Adrenal gland (tissue), 12 donors: ENCODE results near the gene LPP. TPM values are rescaled to one million over a fixed set of nuclear protein-coding genes. Genes with fewer than 3 reads are reported as not detected.

Experiments used
- DNase-seq, 7 donors: peaks; one replicate each; pipeline ENCODE4 v3.0.0-alpha.2; 2019 to 2020
- H3K27ac ChIP-seq, 5 donors: fragments of 200-600 bp; sonication (generic) in 4 of 5; 1 replicate in 3 of 5; 2 replicates in 2 of 5; pipeline versions ENCODE4 v1.5.1 to v1.8.0; 2016 to 2020; ENCODE audit warnings: mild to moderate bottlenecking in 1 of 5
- H3K27me3 ChIP-seq: fragments of 200-600 bp; 2 replicates; pipeline ENCODE4 v1.8.0; 2021
- H3K36me3 ChIP-seq, 2 donors: fragments of 200-600 bp; replicated peaks in 1 of 2; 1 replicate in 1 of 2; 2 replicates in 1 of 2; pipeline versions ENCODE4 v1.5.1 to v1.8.0; 2018 to 2022
- H3K4me1 ChIP-seq, 2 donors: fragments of 200-600 bp; replicated peaks in 1 of 2; 1 replicate in 1 of 2; 2 replicates in 1 of 2; pipeline versions ENCODE4 v1.5.1 to v1.8.0; 2018 to 2021
- H3K4me3 ChIP-seq, 4 donors: fragments of 200-600 bp; sonication (generic) in 3 of 4; one replicate each; pipeline ENCODE4 v1.5.1; 2016 to 2018
- H3K9me3 ChIP-seq, 3 donors: fragments of 200-600 bp; sonication (generic) in 1 of 3; replicated peaks in 1 of 3; 1 replicate in 2 of 3; 2 replicates in 1 of 3; pipeline versions ENCODE4 v1.5.1 to v1.8.0; 2016 to 2021
- CTCF ChIP-seq, 6 experiments: fragments of 450-650 bp in 4 of 6; fragments of 200-600 bp in 2 of 6; sonication (generic) in 1 of 6; IDR thresholded peaks; 1 replicate in 5 of 6; 2 replicates in 1 of 6; pipeline versions ENCODE4 v1.5.1 to v1.8.0; 2016 to 2021; ENCODE audit warnings: antibody characterized with exemption in 6 of 6, mild to moderate bottlenecking in 2 of 6, moderate library complexity in 1 of 6
- POLR2A ChIP-seq, 2 donors: fragments of 450-650 bp; IDR thresholded peaks; one replicate each; pipeline ENCODE4 v1.6.1; 2017; ENCODE audit warnings: antibody characterized with exemption in 2 of 2, mild to moderate bottlenecking in 2 of 2, moderate library complexity in 1 of 2
- WGBS, 4 donors: extraction: QIAGEN DNeasy Blood & Tissue Kit in 2 of 4; methylation state at CpG; one replicate each; pipeline versions ENCODE4 v1.1.5 to v1.1.7; 2013 to 2017; 5-methylcytosine and 5-hydroxymethylcytosine counted together
- intact Hi-C, 2 donors: fragments of 100-400 bp; cut with DNase I; formaldehyde crosslinking; loops; one replicate each; pipeline versions ENCODE4 v1.14.1 to v1.15.0; 2022 to 2023
- polyA plus RNA-seq, 3 donors: library from polyadenylated mRNA; stranded (reverse); fragments of 200-250 nt in 2 of 3; fragments of 350-450 nt in 1 of 3; fragmentation: Illumina TruSeq in 1 of 3; extraction: RNeasy Lipid Tissue Mini Kit (QIAGEN cat#74804) in 1 of 3; gene quantifications; one replicate each; pipeline ENCODE4 v1.2.3, GENCODE V29; 2013 to 2014
- total RNA-seq, 9 donors: library from RNA; depleted of rRNA in 4 of 9; stranded (reverse); fragments of >200 nt in 4 of 9; fragments of 120-200 nt in 1 of 9; fragmentation: NEBNext Ultra II Directional in 1 of 9; extraction: Animal tissue kit (Norgen Biotek cat#: 25700) in 1 of 9; gene quantifications; one replicate each; pipeline versions ENCODE4 v1.1.0 to v1.2.4, GENCODE V29; 2013 to 2023
- donor health status: healthy with polysubstance abuse.
- donor health status: Bipolar disorder and iron deficiency.
- donor health status: DM: yes; HTN: yes; CAD: no.
- donor health status: DM: no; HTN: no; CAD: no.
- donor health status: DM: no; HTN: no; CAD: no.
- donor health status: DM: yes; HTN: yes; CAD: no.

Gene LPP
- total and polyA plus RNA-seq, 12 donors: 7.0 to 170 (median 101) TPM

GRCh38 chr3:188594139-188594538 lies 440.2 kb downstream of the LPP start:
- no peak for DNase-seq
- Histone ChIP-seq H3K4me3 (no peak overlapping the region), H3K4me1 (peaks cover 0 to 20% of the 10 kb centered on the region in 2 donors), H3K27me3 (no peaks in the 10 kb centered on the region), H3K27ac (peak overlapping the region in 3 of 5 donors; percentile 37 to 70 (median 43)), H3K36me3 (no peaks in the 10 kb centered on the region), H3K9me3 (no peaks in the 10 kb centered on the region)
- 51 to 68% (median 65%) methylated on average over 2 of the region's 2 CpGs for WGBS, 4 donors
- intact Hi-C loops: no loop called here
- TF ChIP-seq POLR2A (IDR thresholded peaks at IDR 0.05) (no peak), CTCF (IDR thresholded peaks at IDR 0.05) (no peak)

DNA sequence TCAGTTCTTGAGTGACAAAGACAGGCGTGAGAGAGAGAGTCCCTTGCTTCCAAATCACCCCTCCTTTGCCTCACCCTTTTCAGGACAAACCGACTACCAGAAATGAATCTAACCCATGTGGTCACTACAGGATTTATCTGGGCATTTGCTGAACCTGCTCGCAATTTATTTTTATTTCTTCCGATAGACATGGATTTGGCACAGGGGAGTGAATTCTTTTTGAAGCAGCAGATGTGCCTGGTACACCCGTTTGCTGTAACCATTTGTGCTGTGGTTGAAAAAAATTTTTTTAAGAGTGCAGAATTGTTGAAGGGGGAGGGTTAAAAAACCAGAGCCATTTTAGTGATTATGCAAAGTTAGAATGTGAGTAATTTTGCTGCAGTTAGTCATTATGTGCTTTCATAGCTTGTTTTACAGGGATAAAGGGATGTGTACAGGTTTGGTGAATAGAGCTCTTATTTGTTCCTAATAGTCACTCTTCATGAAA lies 442.0 kb downstream of the LPP start:
- TF ChIP-seq CTCF (IDR thresholded peaks at IDR 0.05) (no peak), POLR2A (IDR thresholded peaks at IDR 0.05) (no peak)
- no peaks in the 10 kb centered on the region for H3K9me3 ChIP-seq
- H3K4me3 ChIP-seq: no peak overlapping the region
- no peaks in the 10 kb centered on the region for H3K36me3 ChIP-seq
- intact Hi-C loops: no loop called here
- 77 to 93% (median 85%) methylated on average over 5 of the region's 5 CpGs for WGBS, 4 donors
- H3K27ac ChIP-seq: peak overlapping the region in 1 of 5 donors; percentile 2
- H3K4me1 ChIP-seq: peaks cover 0 to 20% of the 10 kb centered on the region in 2 donors
- H3K27me3 ChIP-seq: no peaks in the 10 kb centered on the region
- no peak for DNase-seq

GRCh38 chr3:188598894-188599293 lies 444.9 kb downstream of the LPP start:
- Histone ChIP-seq H3K9me3 (no peaks in the 10 kb centered on the region), H3K4me1 (peaks cover 0 to 14% of the 10 kb centered on the region in 2 donors), H3K4me3 (no peak overlapping the region), H3K27me3 (no peaks in the 10 kb centered on the region), H3K36me3 (no peaks in the 10 kb centered on the region), H3K27ac (no peak overlapping the region)
- DNase-seq: no peak
- 94 to 96% (median 95%) methylated on average over 3 of the region's 3 CpGs for WGBS, 4 donors
- no peak for TF ChIP-seq POLR2A (IDR thresholded peaks at IDR 0.05)
- TF ChIP-seq CTCF (IDR thresholded peaks at IDR 0.05): no peak
- intact Hi-C loops: no loop called here

GRCh38 chr3:188602111-188602510 lies 448.2 kb downstream of the LPP start:
- no peaks in the 10 kb centered on the region for H3K36me3 ChIP-seq
- intact Hi-C loops: no loop called here
- H3K27me3 ChIP-seq: no peaks in the 10 kb centered on the region
- H3K9me3 ChIP-seq: no peaks in the 10 kb centered on the region
- no peak for TF ChIP-seq POLR2A (IDR thresholded peaks at IDR 0.05)
- no peak for TF ChIP-seq CTCF (IDR thresholded peaks at IDR 0.05)
- peaks cover 0 to 9% of the 10 kb centered on the region in 2 donors for H3K4me1 ChIP-seq
- H3K27ac ChIP-seq: no peak overlapping the region
- H3K4me3 ChIP-seq: no peak overlapping the region
- DNase-seq: no peak
